HepG2 (cell line): Measurements from ENCODE around the gene HTR6. TPM values are rescaled to one million over a fixed set of nuclear protein-coding genes. Genes with fewer than 3 reads are reported as not detected.

ENCODE experiments used
- ATAC-seq: fragments of 200-7000 bp; cut with Tn5 transposase; 3 replicates; pipeline ENCODE4 v1.9.1; 2020; ENCODE audit warnings: mild to moderate bottlenecking, moderate library complexity
- BruUV-seq: library from RNA; stranded (reverse); fragments of 400-500 nt; replicated peaks from 2 replicates; lab custom pipeline; 2021; lab: Mats Ljungman, UMichigan
- CTCF ChIA-PET: fragments of 300-600 bp; formaldehyde crosslinking; extraction: SDS; loops from one replicate; lab custom pipeline; 2021; ENCODE audit warnings: low total read pairs, inconsistent platforms, low intra/inter-chr PET ratio; lab: Yijun Ruan, JAX
- POLR2A ChIA-PET: fragments of 350-600 bp; sonication (Branson Sonifier 250); formaldehyde crosslinking; loops from one replicate; lab custom pipeline; 2020; ENCODE audit warnings: antibody characterized with exemption, inconsistent platforms; lab: Yijun Ruan, JAX
- DNase-seq: peaks from one replicate; pipeline ENCODE4 v3.0.0-alpha.2; 2015; ENCODE audit warnings: low spot score
- FAIRE-seq: peaks from 3 replicates; lab custom pipeline; 2011; peaks lifted over from hg19 to GRCh38; lab: Jason Lieb, UNC
- H2AFZ ChIP-seq: one replicate; pipeline ENCODE4 v1.6.1; 2011; ENCODE audit warnings: low read length, inconsistent platforms
- H3K27ac ChIP-seq: fragments of 300-600 bp; 3 replicates; pipeline ENCODE4 v1.8.0; 2011; ENCODE audit warnings: mixed run types, mild to moderate bottlenecking, mixed read lengths, low read length, inconsistent platforms; ENCODE audit not compliant: insufficient read depth; ENCODE audit errors: extremely low read length
- H3K27me3 ChIP-seq, 2 experiments: fragments of 200-600 bp in 1 of 2; 2 replicates in 1 of 2; 3 replicates in 1 of 2; pipeline versions ENCODE4 v1.6.0 to v1.8.0; 2011; ENCODE audit warnings: low read length in 2 of 2, mild to moderate bottlenecking in 2 of 2, moderate library complexity in 2 of 2, inconsistent platforms in 1 of 2; ENCODE audit not compliant: insufficient read depth in 2 of 2, control insufficient read depth in 1 of 2
- H3K36me3 ChIP-seq, 2 experiments: fragments of 200-600 bp in 1 of 2; replicated peaks in 1 of 2; 2 replicates in 1 of 2; 3 replicates in 1 of 2; pipeline versions ENCODE4 v1.5.1 to v1.8.0; 2011; ENCODE audit warnings: low read length in 2 of 2, inconsistent platforms in 1 of 2; ENCODE audit not compliant: insufficient read depth in 2 of 2, control insufficient read depth in 1 of 2
- H3K4me1 ChIP-seq: 2 replicates; pipeline ENCODE4 v1.5.1; 2012; ENCODE audit warnings: low read length, inconsistent platforms; ENCODE audit not compliant: insufficient read depth
- H3K4me2 ChIP-seq: 2 replicates; pipeline ENCODE4 v1.6.0; 2011; ENCODE audit warnings: low read depth, low read length, inconsistent platforms
- H3K4me3 ChIP-seq, 3 experiments: fragments of 200-600 bp in 1 of 3; sonication (generic), shearing (Covaris generic) in 1 of 3; replicated peaks in 1 of 3; 2 replicates each; pipeline ENCODE4 v1.5.1; 2011 to 2016; ENCODE audit warnings: low read length in 3 of 3, inconsistent platforms in 2 of 3, low read depth in 2 of 3, mild to moderate bottlenecking in 2 of 3, control low read depth in 1 of 3, mixed read lengths in 1 of 3; ENCODE audit not compliant: insufficient read depth in 1 of 3
- H3K79me2 ChIP-seq: one replicate; pipeline ENCODE4 v1.6.1; 2011; ENCODE audit warnings: low read length, inconsistent platforms; ENCODE audit not compliant: insufficient read depth
- H3K9ac ChIP-seq: 2 replicates; pipeline ENCODE4 v1.6.0; 2011; ENCODE audit warnings: mild to moderate bottlenecking, low read depth, low read length, inconsistent platforms; ENCODE audit not compliant: insufficient read depth
- H3K9me3 ChIP-seq: 2 replicates; pipeline ENCODE4 v1.5.1; 2012; ENCODE audit warnings: mild to moderate bottlenecking, low read length
- H4K20me1 ChIP-seq: 2 replicates; pipeline ENCODE4 v1.6.0; 2011; ENCODE audit warnings: inconsistent platforms, mild to moderate bottlenecking, low read length, moderate library complexity; ENCODE audit not compliant: insufficient read depth
- HOXD1 ChIP-seq: sonication (generic); formaldehyde crosslinking; IDR thresholded peaks from 2 replicates; pipeline ENCODE4 v1.5.0; 2020; ENCODE audit warnings: missing genetic modification reagents
- PBX3 ChIP-seq: sonication (generic); formaldehyde crosslinking; IDR thresholded peaks from 2 replicates; pipeline ENCODE4 v1.8.1; 2023; ENCODE audit warnings: missing genetic modification reagents, inconsistent platforms, borderline replicate concordance
- SRSF4 ChIP-seq: fragments of 200-400 bp; formaldehyde crosslinking; IDR thresholded peaks from one replicate; pipeline ENCODE4 v1.6.1; 2018; ENCODE audit warnings: mild to moderate bottlenecking, low read depth, low read length, moderate library complexity; ENCODE audit not compliant: poor library complexity, severe bottlenecking
- ZBTB25 ChIP-seq: IDR thresholded peaks from 2 replicates; pipeline ENCODE4 v1.6.1; 2018; ENCODE audit warnings: missing genetic modification reagents
- ZNF644 ChIP-seq: IDR thresholded peaks from 2 replicates; pipeline ENCODE4 v1.6.1; 2016; ENCODE audit warnings: low read depth
- ZNF703 ChIP-seq: sonication (generic); formaldehyde crosslinking; IDR thresholded peaks from 2 replicates; pipeline ENCODE4 v1.5.1; 2020; ENCODE audit warnings: missing genetic modification reagents, mild to moderate bottlenecking, moderate library complexity, borderline replicate concordance
- WGBS: methylation state at CpG from one replicate; pipeline ENCODE4 v1.1.6; 2017; ENCODE audit warnings: low lambda C conversion rate; 5-methylcytosine and 5-hydroxymethylcytosine counted together
- in situ Hi-C: cut with HindIII; loops from 2 replicates; pipeline ENCODE4 v1.10.0; 2017; ENCODE audit warnings: low pct_unique_long_range_greater_than_20kb; ENCODE audit not compliant: extremely low pct_ligation_motif_present
- intact Hi-C: fragments of 100-400 bp; cut with micrococcal nuclease; formaldehyde crosslinking; loops from one replicate; pipeline ENCODE4 v1.10.0; 2022; ENCODE audit not compliant: unreplicated experiment
- polyA plus RNA-seq, 8 experiments: library from polyadenylated mRNA; depleted of rRNA in 3 of 8; stranded (reverse) in 7 of 8; unstranded in 1 of 8; fragments of >200 nt; fragmentation: Illumina TruSeq in 4 of 8; extraction: Trizol in 4 of 8; gene quantifications; 2 replicates each; pipeline versions ENCODE4 v1.2.1 to v1.2.3, GENCODE V29; 2011 to 2016; ENCODE audit warnings: low read depth in 4 of 8, missing spikeins in 1 of 8, mixed read lengths in 1 of 8; ENCODE audit not compliant: insufficient read depth in 1 of 8
- total RNA-seq, 5 experiments: library from RNA; depleted of rRNA; stranded (reverse); fragments of >200 nt; fragmentation: Illumina TruSeq; extraction: Trizol; gene quantifications; 2 replicates each; pipeline ENCODE4 v1.2.3, GENCODE V29; 2016; ENCODE audit warnings: low read depth in 1 of 5
- TF ChIP-seq, protein P1 (sequence below), 2 experiments: sonication (generic) in 1 of 2; formaldehyde crosslinking in 1 of 2; IDR thresholded peaks; 2 replicates each; pipeline versions ENCODE4 v1.4.0 to v1.6.1; 2016 to 2020; ENCODE audit warnings: borderline replicate concordance in 1 of 2, low read depth in 1 of 2, mild to moderate bottlenecking in 1 of 2, missing genetic modification reagents in 1 of 2

Gene HTR6
- total and polyA plus RNA-seq, 2 of the 13 experiments (the other 11 are each of a cell fraction or from before 2014, with no cell fraction given), result 0.04 TPM; not detected in 1

- no peaks in the 10 kb centered on the region for H3K4me1 ChIP-seq
- no peak for ATAC-seq
- intact Hi-C loops (no loop called here), in situ Hi-C loops (no loop called here)
- no peak overlapping the region for H3K27ac ChIP-seq
- ChIA-PET POLR2A (no interaction called here), CTCF (no interaction called here)
- no peak overlapping the region for H3K4me2 ChIP-seq
- 13% methylated on average over 4 of the region's 4 CpGs for WGBS
- no peak for DNase-seq
- no peak for FAIRE-seq
- no peaks in the 10 kb centered on the region for H3K79me2 ChIP-seq
- 0 out of 2 replicates have a peak, but pooled peaks cover 2% of the 10 kb centered on the region for H4K20me1 ChIP-seq
- H3K36me3 ChIP-seq, result no peaks in the 10 kb centered on the region
- H3K9me3 ChIP-seq, result no peaks in the 10 kb centered on the region
- no peak overlapping the region for H2AFZ ChIP-seq
- H3K9ac ChIP-seq, result no peak overlapping the region
- no peak overlapping the region for H3K4me3 ChIP-seq
- H3K27me3 ChIP-seq, result peaks cover 4 to 45% of the 10 kb centered on the region in 2 experiments; a peak in 4 of 5 replicates
- BruUV-seq, result no TSS peak
- no peak for TF ChIP-seq SRSF4
- TF ChIP-seq ZBTB25 (CRISPR knock-in tag), result no peak
- TF ChIP-seq, protein P1, sequence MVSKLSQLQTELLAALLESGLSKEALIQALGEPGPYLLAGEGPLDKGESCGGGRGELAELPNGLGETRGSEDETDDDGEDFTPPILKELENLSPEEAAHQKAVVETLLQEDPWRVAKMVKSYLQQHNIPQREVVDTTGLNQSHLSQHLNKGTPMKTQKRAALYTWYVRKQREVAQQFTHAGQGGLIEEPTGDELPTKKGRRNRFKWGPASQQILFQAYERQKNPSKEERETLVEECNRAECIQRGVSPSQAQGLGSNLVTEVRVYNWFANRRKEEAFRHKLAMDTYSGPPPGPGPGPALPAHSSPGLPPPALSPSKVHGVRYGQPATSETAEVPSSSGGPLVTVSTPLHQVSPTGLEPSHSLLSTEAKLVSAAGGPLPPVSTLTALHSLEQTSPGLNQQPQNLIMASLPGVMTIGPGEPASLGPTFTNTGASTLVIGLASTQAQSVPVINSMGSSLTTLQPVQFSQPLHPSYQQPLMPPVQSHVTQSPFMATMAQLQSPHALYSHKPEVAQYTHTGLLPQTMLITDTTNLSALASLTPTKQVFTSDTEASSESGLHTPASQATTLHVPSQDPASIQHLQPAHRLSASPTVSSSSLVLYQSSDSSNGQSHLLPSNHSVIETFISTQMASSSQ (IDR thresholded peaks at IDR 0.05; ENCODE audit: low read depth), result no peak
- TF ChIP-seq, protein P1 (CRISPR knock-in tag; IDR thresholded peaks at IDR 0.05; ENCODE audit: borderline replicate concordance), result no peak
- no peak for TF ChIP-seq ZNF703 (CRISPR knock-in tag)
- TF ChIP-seq ZNF644, result no peak
- TF ChIP-seq PBX3, result no peak
- TF ChIP-seq HOXD1, result no peak
Measured at GRCh38 chr1:19670787-19671186, 6.1 kb downstream of the HTR6 start.
